Activated CD8-positive, alpha-beta memory T cell treated with anti-CD3 and anti-CD28 coated beads, Interleukin-2, amount 50 U/mL, for 48 hours (primary cell): Measurements from ENCODE around the gene C1QTNF7.

Experiments
- DNase-seq: peaks from one replicate; pipeline ENCODE4 v3.0.0-alpha.2; 2020

The C1QTNF7 gene

DNA sequence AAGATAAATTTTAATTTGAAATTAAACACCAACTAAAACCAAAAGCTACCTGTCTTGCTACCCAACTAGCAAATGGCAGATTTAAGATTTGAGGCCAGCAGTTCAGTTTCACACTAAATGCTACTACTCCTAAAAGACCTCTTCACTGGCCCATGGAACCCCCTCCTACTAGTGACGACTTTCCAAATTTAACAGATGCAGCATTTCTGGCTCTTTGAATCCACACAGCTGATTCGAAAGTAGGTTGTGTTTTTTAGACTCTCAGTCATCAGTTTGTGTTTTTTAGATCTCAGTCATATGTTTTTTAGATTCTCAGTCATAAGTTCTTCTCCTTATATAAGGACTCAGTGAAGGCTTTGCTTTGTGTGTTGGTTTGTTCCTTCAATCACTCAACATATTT is 30.8 kb downstream of the C1QTNF7 start:
- no peak for DNase-seq

DNA sequence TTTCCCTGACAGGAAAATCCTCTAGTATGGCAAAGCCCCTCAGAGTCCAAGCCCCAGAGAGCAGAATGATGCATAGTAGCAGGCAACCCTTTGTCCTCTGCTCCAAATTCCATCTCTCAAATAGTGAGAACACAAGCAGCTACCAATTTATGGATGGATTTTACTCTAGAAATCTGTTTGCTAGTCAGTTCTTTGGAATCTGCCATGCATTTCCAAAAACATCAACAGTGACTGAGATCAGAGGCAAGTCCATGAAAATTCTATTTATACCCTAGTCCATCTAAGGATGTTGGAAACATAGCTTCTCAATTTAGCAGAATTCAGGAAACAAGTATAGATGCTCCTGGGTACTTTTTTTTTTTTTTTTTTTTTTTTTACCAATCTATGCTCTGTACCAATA is 31.9 kb downstream of the C1QTNF7 start:
- DNase-seq = no peak

DNA sequence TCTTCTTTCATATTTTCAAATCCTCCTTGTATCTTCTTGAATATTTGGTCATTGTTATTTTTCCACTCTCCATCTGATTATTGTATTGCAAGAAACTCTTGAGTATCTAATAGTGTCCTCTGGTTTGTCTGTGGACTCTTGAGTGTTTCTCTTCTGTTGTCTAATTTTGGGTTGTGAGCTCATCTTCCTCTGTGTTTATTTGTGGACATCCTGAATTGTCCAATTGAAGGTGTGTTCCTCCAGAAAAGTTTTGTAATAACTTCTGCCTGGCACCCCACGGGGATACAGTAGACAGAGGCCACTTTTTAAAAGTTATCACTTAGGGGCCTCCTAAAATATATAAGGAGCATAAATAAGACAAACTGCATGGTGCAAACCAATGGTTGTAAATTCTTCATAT is 38.8 kb downstream of the C1QTNF7 start:
- DNase-seq = no peak

DNA sequence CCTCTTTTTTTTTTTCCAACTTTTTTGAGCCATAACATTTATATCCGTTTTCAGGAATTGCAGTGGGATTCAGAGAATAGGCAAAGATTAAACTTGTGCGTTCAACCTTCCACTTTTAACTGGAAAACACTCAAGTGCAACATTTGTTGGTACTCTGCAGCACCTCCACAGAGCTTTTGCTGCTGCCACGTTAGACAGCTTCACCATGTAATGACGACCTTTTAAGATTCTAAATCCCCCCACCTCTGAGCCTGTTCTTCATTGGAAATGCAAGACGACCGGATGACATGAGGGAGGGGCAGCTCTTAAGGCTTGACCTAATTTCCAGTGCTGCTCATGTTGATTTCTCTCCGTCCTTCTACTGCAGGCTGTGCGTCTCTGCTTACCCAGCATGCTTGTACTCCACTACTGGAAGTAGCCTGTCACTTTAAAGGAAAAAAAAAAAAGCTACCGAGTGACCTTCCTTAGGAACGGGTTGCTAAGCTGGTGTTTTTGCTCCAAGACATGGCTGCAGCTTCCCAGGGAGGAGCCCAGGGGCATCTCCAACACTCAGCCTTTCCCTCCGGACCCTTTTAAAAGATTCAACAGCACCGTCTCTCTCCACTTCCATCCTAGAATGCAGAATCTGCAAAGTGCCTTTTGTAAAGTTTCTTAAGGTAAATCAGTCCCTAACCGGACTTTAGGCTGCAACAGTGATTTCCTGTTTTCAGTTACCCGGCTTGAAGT is 41.7 kb downstream of the C1QTNF7 start, which contains the start of gene CC2D2A:
TSS of gene CC2D2A (plus strand) at position 481 of the 726 bp plus-strand sequence. CDS start 6,051 bp downstream, outside the sequence.
- DNase-seq = no peak

DNA sequence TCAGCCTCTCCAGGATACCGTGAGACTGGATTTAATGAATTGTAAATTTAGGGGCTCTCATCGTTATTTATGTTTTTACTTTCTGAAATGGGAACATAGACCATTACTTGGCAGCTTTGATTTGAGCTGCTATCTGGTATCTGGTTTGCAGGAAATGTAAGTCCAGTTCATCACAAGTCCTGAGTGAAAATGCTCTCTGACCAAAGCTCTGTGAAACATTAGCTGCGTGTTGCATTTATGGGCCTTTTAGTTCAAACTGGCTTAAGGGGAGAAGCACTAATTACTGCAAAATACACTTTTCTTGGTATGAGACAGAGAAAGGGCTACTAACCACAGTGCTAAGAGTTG is 42.3 kb downstream of the C1QTNF7 start:
- DNase-seq = no peak

DNA sequence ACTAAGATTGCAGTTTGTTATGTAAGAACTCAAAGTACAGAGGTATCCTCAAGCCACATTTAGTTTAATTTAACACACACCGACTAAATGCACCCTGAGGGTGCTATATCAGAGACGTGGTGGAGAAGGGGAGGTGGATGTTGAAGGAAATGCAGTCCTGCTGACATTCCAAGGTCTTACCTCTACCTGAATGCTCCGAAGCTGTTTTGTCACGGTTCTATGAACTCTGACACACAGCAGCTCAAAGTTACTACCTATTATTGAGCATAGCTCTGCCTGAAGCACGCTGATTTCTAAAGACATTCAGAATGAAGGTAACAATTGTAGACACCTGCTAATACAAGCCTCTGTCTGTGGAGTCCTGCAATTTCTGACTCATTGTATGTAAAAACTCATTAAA is 48.6 kb downstream of the C1QTNF7 start:
- no peak for DNase-seq

DNA sequence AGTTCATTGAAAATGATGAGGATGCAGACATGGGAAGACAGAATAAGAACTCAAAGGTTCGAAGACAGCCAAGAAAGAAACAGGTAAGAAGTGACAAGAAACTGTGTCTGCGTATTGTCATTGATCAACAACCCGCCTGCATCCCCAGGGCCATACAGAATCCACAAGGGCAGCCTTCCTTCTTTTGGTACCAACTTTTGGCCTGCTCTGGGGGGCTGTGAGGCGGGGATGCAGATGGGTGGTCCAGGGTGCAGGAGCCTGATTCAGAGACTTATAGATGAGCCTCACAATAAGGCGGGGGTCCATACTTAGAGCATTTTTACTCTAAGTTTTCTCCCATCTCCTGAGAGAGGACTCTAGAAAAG is 50.9 kb downstream of the C1QTNF7 start:
- no peak for DNase-seq

DNA sequence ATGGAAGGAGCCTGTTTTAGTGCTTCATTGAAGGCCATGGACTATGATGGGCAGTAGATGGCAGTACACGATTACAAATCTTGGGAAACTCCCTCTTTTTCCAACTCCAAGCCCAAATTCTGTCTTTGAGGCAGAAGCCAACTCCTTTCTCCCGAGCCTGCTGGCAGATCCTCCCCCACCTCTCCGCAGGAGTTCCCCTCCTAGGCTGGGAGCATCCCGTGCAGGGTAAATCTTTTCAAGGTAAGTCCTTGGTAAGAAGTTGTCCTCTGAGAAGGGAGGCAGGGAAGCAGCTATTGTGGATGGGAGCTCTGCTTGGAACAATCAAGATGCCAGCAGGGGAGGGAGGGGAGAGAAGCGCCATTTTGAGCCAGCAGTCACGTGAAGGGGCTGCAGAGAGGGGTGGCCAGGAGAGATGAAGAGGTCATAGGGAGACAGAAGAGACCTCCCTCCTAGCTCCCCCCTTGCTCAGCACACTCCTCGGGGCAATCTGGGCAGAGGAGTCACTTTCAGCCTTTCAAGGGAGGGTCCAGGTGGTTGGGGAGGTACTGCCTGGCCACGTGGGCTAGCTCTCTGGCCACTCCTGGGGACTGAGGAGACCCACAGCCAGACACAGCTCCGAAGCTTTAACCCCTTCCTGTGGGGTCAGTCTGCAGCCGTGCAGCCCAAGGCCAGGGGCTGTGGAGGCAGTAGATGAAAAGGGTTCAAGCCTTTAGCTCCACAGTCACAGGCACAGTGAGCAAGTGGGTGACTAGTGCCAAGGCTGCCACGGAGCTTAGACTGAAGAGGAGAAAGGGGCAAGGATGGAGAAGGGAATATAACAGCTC is 51.5 kb downstream of the C1QTNF7 start:
- DNase-seq = no peak

DNA sequence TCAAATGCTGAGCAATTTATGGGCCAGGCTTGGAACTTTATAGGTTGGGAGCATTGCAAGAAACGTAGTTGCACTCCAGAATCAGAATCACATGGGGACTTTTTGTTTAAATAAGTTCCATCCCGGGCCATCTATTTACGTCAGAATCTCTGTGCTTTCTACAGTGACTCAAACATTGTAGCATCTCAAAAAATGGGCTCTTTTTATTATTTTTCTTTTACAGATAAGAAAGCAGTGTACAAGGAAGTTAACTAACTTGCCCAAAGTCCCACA is 52.0 kb downstream of the C1QTNF7 start:
- DNase-seq = no peak

DNA sequence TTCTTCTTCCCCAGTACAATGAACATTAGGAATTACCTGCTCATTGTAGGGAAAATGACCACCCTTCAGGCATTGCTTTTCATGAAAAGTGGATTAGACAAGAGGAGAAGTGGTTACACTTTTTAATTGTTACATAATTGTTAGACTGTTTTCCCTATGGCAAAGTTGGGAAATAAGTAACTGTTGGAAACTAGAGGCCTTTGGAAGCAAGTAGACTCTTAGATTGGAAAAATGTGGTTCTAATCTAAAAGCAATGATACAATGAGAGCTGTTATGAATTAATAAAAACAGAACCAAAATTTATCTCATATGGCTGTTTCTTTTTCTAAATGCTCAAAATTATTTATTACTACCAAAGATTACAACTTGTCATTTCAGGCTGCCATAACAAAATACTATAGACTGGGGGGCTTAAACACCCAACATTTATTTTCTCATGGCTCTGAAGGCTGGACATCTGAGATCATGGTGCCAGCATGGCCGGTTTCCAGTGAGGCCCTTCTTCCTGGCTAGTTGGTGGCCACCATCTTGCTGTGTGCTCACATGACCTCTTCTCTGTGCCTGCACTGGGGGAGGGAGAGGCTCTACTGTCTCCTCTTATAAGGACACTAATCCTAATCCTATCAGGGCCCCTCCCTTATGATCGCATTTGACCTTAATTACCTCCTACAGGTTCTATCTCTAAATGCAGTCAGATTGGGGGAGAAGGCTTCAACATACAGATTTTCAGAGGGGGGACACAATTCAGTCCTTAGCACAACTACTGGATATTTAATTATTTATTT is 54.3 kb downstream of the C1QTNF7 start:
- DNase-seq = no peak

DNA sequence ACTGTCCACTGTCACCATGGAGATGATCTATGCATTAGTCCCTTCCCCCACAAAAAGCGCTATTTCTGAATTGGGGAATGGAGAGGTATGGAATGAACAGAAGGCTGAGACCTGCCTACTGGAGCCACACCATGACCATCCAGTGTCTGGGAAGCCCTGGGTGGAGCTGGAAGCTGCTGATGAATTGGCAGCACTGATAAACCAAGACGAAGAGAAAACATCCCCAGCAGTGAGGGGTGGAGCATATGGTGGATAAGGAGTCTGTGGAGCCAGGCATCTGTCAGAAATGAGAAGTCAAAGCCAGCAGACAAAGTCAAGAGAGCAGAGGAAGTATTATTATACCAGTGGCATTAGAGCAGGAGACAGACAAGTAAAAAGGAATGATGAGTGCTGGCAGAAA is 55.0 kb downstream of the C1QTNF7 start:
- DNase-seq = no peak

DNA sequence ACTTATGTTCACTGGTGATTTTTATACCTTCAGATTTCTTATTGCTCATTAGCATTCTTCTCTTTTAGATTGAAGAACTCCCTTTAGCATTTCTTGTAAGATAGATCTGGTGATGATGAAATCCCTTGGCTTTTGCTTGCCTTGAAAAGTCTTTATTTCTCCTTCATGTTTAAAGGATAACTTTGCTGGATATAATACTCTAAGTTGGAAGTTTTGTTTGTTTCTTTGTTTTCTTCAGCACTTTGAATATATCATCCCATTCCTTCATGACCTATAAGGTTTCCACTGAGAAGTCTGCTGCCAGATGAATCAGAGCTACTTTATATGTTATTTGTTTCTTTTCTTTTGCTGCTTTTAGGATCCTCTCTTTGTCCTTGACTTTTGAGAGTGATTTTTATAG is 60.3 kb downstream of the C1QTNF7 start:
- DNase-seq = no peak

DNA sequence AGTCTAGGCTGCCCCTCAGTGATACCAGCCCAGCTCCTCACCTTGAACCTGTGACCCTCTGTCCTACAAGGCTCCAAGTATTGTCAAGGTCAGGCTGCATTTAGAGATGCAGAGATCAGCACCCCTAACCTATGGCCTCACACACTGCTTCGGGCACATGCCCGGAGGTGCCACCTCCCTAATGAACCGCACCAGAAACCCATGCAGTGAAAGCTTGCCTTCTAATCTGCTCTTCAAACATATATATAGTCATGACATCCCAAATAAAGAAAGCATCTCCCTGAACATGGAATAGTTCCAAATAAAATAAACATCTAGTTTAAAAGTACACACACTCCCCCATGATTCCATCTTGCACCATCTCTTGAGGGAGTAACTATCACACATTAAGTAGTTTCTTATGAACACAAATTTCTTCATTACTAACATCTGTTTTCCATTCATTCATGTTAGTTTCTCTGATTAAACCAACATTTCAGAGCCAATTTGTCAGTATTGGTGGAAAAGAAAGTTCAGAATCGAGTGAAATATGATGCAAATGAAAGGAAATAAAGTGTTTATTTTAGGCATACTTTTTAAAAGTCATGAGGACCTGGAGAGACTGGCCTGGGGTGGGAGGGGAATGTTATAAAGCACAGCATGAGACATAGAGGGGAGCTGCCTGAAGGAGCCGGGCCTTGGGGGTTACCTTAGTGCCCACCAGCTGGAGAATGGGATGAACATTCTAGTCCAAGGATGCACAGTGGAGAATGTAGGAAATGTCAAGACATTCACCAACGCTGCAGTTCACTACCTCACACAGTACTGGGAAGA is 61.0 kb downstream of the C1QTNF7 start:
- DNase-seq = no peak

DNA sequence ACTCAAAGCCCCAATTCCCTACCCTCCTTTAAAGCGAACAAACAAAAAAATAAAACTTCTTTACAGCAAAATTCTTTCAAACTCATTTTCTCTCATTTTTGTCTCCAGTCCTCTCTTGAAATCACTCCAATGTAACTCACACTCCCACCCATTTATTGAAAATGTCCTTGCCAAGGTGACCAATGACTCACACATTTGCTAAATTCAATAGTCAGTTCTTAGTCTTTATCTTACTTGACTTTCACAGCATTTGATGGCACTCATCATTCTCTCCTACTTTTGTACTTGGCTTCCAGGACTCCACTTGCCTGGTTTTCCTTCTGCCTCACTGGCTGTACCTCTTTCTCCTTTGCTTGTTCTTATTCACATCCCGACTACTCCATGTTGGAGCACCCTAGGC is 61.7 kb downstream of the C1QTNF7 start:
- no peak for DNase-seq

DNA sequence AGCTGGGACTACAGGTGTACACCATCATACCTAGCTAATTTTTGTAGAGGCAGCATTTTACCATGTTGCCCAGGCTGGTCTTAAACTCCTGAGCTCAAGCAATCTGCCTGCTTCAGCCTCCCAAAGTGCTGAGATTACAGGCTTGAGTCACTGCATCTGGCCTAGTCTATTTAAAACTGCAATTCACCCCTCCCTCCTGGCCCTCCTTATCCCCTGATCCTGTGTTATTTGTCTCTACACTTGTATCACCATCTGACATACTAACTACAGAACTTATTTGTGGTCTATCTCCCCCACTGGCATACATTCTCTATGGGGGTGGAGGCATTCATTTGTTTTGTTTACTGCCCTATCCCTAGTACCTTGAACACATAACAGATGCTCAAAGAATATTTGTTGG is 65.6 kb downstream of the C1QTNF7 start:
- no peak for DNase-seq

DNA sequence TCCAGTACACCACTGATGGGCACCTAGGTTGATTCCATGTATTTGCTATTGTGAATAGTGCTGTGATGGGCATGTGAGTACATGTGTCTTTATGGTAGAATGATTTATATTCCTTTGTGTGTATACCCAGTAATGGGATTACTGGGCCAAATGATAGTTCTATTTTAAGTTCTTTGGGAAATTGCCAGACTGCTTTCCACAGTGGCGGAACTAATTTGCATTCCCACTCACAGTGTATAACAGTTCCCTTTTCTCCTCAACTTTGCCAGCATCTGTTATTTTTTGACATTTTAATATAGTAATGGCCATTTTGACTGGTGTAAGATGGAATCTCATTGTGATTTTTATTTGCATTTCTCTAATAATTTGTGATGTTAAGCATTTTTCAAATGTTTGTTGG is 67.8 kb downstream of the C1QTNF7 start:
- no peak for DNase-seq
